GM19468 (cell line): ENCODE measurements around the gene PLA2G5.

Experiments used
- ATAC-seq: cut with Tn5 transposase; IDR thresholded peaks from one replicate; pipeline ENCODE4 v1.9.1; 2021; ENCODE audit warnings: mild to moderate bottlenecking, moderate library complexity, moderate number of reproducible peaks; ENCODE audit not compliant: unreplicated experiment; ENCODE audit errors: extremely low read depth

PLA2G5 gene

GRCh38 chr1:20139776-20140612, 70.0 kb downstream of the PLA2G5 start:
- ATAC-seq, result no peak

- ATAC-seq, result no peak
Measured at GRCh38 chr1:20141001-20141400, 71.0 kb downstream of the PLA2G5 start.

GRCh38 chr1:20141466-20141865, 71.5 kb downstream of the PLA2G5 start:
- ATAC-seq, result no peak
